GM18861 (cell line): ENCODE measurements around the gene PIEZO2.
"Not testable (repeated sequence)": the region's sequence is repeated elsewhere in the genome, so short reads cannot be mapped to it uniquely, and the experiment has no call there.

ENCODE experiments used
- ATAC-seq: cut with Tn5 transposase; IDR thresholded peaks from one replicate; pipeline ENCODE4 v1.9.1; 2021; ENCODE audit not compliant: unreplicated experiment

The PIEZO2 gene

GRCh38 chr18:10851824-10852319 lies 297.5 kb downstream of the PIEZO2 start:
- no peak for ATAC-seq

- ATAC-seq = no peak
Observed at GRCh38 chr18:10850840-10851239, 298.5 kb downstream of the PIEZO2 start.

DNA sequence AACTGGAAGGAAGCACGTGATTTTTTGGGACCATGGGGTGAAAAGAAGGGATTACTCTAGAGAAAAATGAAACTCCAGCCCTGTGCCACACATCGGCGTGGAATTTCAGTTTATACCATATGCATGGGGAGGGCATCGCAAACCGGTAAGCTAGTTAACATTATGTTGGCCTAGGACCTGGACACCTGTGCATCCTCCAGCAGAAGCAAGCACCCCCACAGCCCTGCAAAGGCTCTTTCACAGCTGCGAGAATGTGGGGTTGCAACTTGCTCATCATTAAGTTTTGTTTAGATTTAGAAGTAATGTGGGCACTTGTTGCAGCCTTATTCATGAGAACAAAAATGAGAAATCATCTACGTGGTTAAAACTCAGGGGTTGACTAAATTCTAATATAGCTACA lies 299.2 kb downstream of the PIEZO2 start:
- ATAC-seq = no peak

- no peak for ATAC-seq
Observed at GRCh38 chr18:10847907-10848306, 301.5 kb downstream of the PIEZO2 start.

DNA sequence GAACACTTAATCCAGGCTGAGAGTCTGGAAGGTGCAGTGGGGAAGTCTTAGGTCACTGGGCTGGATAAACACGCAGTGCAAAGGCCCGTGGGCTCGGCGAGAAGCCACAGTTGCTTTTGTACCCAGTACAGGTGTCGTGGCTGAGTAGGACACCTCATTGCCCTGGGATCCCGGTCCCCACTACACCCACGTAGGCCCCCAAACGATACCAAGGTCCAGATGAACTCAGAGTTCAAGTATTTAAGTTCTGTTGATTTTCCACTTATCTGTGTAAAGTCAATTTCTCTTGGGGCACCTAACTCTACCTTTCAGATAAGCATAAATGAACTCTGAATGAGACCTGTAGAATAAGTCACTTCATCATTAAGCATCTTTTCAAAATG lies 302.0 kb downstream of the PIEZO2 start:
- ATAC-seq = no peak

GRCh38 chr18:10846657-10847407 lies 302.5 kb downstream of the PIEZO2 start:
- ATAC-seq = no peak

GRCh38 chr18:10846035-10846434 lies 303.3 kb downstream of the PIEZO2 start:
- not testable (repeated sequence) for ATAC-seq

- ATAC-seq = no peak
Observed at GRCh38 chr18:10843565-10843964, 305.8 kb downstream of the PIEZO2 start.

DNA sequence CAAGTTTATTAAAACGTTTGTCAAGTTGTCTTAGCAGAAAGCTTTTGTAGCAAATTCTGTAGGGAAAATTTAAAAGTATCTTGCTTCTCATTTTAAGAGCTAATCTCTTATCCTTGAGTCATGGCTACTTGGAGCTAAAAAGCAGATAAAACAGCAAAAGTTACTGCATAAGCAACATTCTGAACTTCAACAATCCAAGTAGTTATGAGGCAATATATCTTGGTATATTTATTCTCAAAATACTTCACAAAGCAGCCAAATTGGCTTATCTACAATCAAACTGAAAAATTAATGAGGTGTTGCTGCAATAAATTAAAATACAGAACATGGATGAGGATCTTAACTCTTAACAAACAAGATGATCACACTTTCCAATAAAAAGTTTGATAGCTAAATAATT lies 306.5 kb downstream of the PIEZO2 start:
- no peak for ATAC-seq

GRCh38 chr18:10842371-10842770 lies 307.0 kb downstream of the PIEZO2 start:
- no peak for ATAC-seq

DNA sequence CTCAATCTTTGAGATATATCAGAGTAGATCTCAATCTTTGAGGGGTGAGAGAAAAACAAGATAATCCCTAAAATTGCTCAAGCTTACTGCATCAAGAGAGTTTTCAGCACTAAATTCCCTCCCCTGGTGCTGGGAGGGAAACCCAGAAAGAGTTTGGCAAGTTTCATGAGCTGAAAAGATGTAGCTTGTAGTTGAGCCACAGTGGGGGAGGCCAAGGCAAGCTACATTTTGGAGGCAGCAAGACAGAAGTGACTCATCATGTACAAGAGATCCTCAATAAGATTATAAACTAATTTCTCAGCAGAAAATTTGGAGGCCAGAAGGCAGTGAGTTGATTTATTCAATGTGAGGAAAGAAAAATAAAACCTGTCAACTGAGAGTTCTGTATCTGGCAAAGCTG lies 308.2 kb downstream of the PIEZO2 start:
- ATAC-seq = no peak

GRCh38 chr18:10840743-10841142 lies 308.6 kb downstream of the PIEZO2 start:
- no peak for ATAC-seq

DNA sequence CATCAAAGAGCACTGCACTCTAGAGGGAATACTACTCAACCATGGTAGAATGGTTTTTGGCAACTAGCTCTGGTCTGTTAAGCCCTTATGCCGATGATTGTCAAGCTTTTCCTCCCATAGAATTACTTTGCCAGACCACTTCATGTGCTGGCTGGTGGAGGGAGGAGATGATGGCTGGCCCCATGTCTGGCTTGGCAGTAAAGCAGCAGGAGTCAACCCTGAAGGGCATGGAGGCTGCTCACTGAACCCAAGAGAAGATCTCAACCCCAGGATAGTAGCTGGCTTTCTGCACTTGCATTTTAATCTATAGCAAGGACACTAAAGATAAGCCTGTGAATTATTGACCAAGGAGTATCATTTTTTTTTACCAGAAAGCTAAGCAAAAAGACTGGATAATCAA lies 309.9 kb downstream of the PIEZO2 start:
- no peak for ATAC-seq

DNA sequence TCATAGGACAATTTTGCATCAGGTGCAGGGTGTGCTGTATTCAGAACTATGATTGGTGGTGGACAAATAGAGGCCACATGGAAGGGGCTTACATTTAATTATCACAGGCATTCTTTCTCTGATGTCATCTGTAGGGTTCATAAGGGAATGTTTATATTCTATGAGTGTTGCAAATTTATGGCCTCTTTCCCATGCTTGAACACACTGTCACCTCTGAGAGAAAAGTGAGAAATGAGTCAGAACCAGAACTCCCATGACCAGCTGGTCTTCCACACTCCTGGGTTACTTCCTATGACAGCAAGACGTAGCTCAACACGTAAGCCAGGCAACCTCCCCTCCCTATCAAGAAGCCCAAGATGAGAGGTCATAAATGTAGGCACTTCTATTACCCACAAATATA lies 310.8 kb downstream of the PIEZO2 start:
- ATAC-seq = no peak

- ATAC-seq = no peak
Observed at GRCh38 chr18:10834128-10834815, 315.1 kb downstream of the PIEZO2 start.

GRCh38 chr18:10833656-10834055 lies 315.7 kb downstream of the PIEZO2 start:
- no peak for ATAC-seq

DNA sequence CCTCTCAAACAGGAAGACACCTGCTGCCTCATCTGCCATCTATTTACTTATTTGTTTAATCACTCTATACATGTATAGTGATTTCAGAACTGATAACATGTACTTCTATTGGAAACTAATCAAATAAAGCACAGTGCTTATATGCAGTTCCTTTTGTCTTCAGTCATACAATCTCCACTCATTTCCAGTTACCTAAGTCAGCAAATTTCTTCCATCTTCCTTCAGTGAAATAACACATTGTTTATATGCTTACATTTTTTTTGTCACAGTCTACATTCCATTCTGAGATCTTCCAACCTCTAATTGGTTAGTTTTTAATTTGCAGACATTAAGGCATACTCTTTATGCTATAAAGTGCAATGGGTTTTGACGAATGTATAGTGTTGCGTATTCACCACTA lies 323.0 kb downstream of the PIEZO2 start:
- no peak for ATAC-seq

DNA sequence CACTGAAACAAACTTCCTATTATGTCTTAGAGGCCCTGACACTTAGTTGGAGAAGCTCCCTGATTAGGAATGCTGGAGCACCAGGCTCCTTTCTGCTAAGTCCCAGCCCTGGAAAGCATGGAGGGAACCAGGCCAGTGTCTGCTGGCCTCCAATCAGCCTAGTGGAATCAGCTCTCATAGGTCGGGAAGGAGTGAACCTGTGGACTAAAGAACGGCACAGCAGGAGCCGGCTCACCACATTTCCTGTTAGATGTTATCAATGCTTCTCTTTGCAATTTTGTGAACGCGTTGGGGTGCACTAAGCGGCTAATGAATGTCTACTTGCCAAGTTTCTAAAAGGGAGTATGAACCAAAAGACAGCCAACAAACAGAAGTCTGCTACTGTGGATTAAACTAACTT lies 326.9 kb downstream of the PIEZO2 start:
- no peak for ATAC-seq

DNA sequence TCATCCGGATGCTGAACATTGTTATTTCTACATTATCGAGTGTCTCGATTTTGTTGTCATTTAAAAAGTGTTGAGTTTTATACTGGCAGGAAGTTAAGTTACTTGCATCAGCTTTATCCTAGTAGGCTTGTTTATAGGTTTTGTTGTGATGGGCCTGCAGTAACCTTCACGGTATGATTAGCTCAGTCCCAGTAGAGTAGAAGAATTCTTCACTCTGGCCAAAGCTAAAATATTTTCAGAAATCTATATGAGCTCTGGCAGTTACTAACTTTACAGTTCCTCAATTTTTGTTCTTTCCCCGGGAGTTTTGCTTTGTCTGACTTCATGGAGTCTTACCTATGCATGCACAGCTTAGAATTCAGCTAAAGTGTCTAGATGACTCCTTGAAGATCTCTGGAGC lies 328.7 kb downstream of the PIEZO2 start:
- ATAC-seq = no peak

DNA sequence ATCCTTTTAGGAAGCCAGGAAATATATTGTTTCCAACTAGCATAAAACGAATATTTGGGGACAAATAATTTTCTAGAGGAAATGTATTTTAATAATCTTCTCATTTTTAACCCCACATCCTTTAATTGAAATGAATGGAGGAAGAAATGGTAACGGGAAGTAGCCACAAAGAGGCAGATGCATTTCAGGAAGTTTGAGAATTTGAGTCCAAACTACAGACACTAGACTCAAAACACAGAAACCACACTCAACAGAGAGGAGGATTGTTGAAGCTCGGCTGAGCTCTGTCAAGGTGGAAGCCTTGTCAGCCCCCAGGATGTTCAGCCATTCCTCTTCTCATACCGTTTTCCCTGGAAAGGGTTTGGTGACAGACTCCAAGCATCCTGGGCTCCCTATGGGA lies 335.0 kb downstream of the PIEZO2 start:
- no peak for ATAC-seq

DNA sequence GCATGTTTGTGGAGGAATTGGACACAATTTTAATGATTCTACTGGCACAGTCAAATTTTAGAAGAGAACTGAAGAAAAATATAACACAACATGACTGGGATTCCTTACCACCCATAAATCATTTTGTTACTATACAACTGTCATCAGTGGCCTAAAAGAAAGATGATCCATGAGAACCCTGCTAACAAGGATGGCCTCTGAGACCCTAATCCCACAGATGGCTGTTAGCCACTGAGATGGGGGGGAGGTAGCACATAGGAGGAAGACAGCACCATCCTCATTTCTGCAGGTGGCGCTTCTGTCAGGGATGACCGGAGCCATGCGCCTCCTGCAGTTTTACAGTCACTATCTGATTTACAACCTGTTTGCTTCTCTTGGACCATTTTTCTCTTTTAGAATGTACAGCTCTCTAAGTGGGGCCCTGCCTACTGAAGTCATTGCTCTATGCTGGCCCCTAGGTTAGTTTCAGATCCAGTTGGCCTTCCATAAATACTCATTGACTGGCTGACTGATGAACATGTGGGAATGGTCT lies 343.7 kb downstream of the PIEZO2 start:
- no peak for ATAC-seq

DNA sequence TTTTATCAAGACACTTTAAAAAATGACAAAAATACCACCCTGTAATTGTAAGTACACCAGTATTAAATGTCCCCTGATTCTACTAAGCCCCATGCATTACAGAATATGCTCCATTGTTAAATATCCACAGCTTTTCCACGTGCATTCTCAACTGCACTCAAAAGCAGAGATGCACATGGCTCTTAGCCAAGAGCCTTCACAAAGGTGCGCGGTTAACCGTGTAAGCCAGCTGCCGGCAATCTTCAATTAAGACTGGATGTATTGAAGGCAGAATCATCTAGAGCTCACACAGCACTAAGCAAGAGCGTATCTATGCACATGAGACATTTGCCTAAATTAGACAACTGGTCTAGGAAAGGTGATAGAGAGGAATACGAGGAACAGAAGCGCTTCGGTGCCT lies 345.2 kb downstream of the PIEZO2 start:
- no peak for ATAC-seq
